Mesenchymal stem cell (in vitro differentiated cells and primary cell): ENCODE data around the gene GLT6D1.

ENCODE experiments used
- DNase-seq: peaks from one replicate; pipeline ENCODE4 v3.0.0-alpha.2; 2013
- H2AFZ ChIP-seq: one replicate; pipeline ENCODE4 v1.6.1; 2013; ENCODE audit warnings: low read depth, mild to moderate bottlenecking, control low read depth, inconsistent platforms, low read length, moderate library complexity
- H2AK5ac ChIP-seq: 2 replicates; pipeline ENCODE4 v1.6.1; 2013; ENCODE audit warnings: low read length, moderate library complexity, mild to moderate bottlenecking, inconsistent platforms; ENCODE audit not compliant: severe bottlenecking
- H2BK120ac ChIP-seq: one replicate; pipeline ENCODE4 v1.6.1; 2013; ENCODE audit warnings: low read depth, mild to moderate bottlenecking, inconsistent platforms, low read length, moderate library complexity
- H2BK12ac ChIP-seq, 2 experiments: one replicate each; pipeline ENCODE4 v1.6.1; 2013; ENCODE audit warnings: inconsistent platforms in 2 of 2, low read length in 2 of 2, mild to moderate bottlenecking in 2 of 2, moderate library complexity in 2 of 2, control low read depth in 1 of 2
- H2BK15ac ChIP-seq: one replicate; pipeline ENCODE4 v1.6.1; 2013; ENCODE audit warnings: mild to moderate bottlenecking, low read depth, inconsistent platforms; ENCODE audit not compliant: poor library complexity, severe bottlenecking
- H2BK5ac ChIP-seq: 2 replicates; pipeline ENCODE4 v1.6.1; 2013; ENCODE audit warnings: low read depth, mild to moderate bottlenecking, low read length, control low read depth, inconsistent platforms; ENCODE audit not compliant: poor library complexity, severe bottlenecking
- H3K14ac ChIP-seq, 2 experiments: one replicate each; pipeline ENCODE4 v1.6.1; 2013; ENCODE audit warnings: inconsistent platforms in 2 of 2, low read length in 2 of 2, control low read depth in 1 of 2, mild to moderate bottlenecking in 1 of 2, moderate library complexity in 1 of 2
- H3K18ac ChIP-seq, 2 experiments: one replicate each; pipeline ENCODE4 v1.6.1; 2013; ENCODE audit warnings: inconsistent platforms in 2 of 2, low read length in 2 of 2, control low read depth in 1 of 2, low read depth in 1 of 2, mild to moderate bottlenecking in 1 of 2
- H3K23ac ChIP-seq, 2 experiments: one replicate each; pipeline ENCODE4 v1.6.1; 2013; ENCODE audit warnings: inconsistent platforms in 2 of 2, low read length in 2 of 2, mild to moderate bottlenecking in 2 of 2, moderate library complexity in 2 of 2, control low read depth in 1 of 2
- H3K27ac ChIP-seq: 2 replicates; pipeline ENCODE4 v1.5.1; 2013; ENCODE audit warnings: mild to moderate bottlenecking, moderate library complexity, low read length, control low read depth, inconsistent platforms; ENCODE audit not compliant: poor library complexity, severe bottlenecking
- H3K27me3 ChIP-seq, 2 experiments: 2 replicates each; pipeline versions ENCODE4 v1.6.1 to v1.7.0; 2013; ENCODE audit warnings: low read length in 2 of 2, mild to moderate bottlenecking in 2 of 2, moderate library complexity in 2 of 2, control low read depth in 1 of 2, inconsistent platforms in 1 of 2; ENCODE audit not compliant: control insufficient read depth in 1 of 2, insufficient read depth in 1 of 2
- H3K36me3 ChIP-seq, 2 experiments: 2 replicates each; pipeline versions ENCODE4 v1.6.1 to v1.7.0; 2013; ENCODE audit warnings: low read length in 2 of 2, control low read depth in 1 of 2, inconsistent platforms in 1 of 2, low read depth in 1 of 2, mild to moderate bottlenecking in 1 of 2; ENCODE audit not compliant: insufficient read depth in 2 of 2, control insufficient read depth in 1 of 2
- H3K4ac ChIP-seq, 2 experiments: one replicate each; pipeline ENCODE4 v1.6.1; 2013; ENCODE audit warnings: inconsistent platforms in 2 of 2, low read length in 2 of 2, mild to moderate bottlenecking in 2 of 2, moderate library complexity in 2 of 2, control low read depth in 1 of 2, low read depth in 1 of 2
- H3K4me1 ChIP-seq: 2 replicates; pipeline ENCODE4 v1.6.1; 2013; ENCODE audit warnings: low read depth, low read length, control low read depth; ENCODE audit not compliant: control insufficient read depth, insufficient read depth
- H3K4me2 ChIP-seq: 2 replicates; pipeline ENCODE4 v1.6.1; 2013; ENCODE audit warnings: low read length, mild to moderate bottlenecking, inconsistent platforms; ENCODE audit not compliant: poor library complexity, severe bottlenecking
- H3K4me3 ChIP-seq, 2 experiments: 2 replicates each; pipeline versions ENCODE4 v1.5.1 to v1.7.0; 2013; ENCODE audit warnings: low read length in 2 of 2, mild to moderate bottlenecking in 2 of 2, control low read depth in 1 of 2, low read depth in 1 of 2; ENCODE audit not compliant: insufficient read depth in 1 of 2
- H3K79me1 ChIP-seq: replicated peaks from 2 replicates; pipeline ENCODE4 v1.6.1; 2013; ENCODE audit warnings: mild to moderate bottlenecking, control low read depth, low read length, inconsistent platforms; ENCODE audit not compliant: poor library complexity, severe bottlenecking
- H3K9ac ChIP-seq: 2 replicates; pipeline ENCODE4 v1.7.0; 2013; ENCODE audit warnings: mild to moderate bottlenecking, low read length, moderate library complexity
- H3K9me3 ChIP-seq: 2 replicates; pipeline ENCODE4 v1.7.0; 2013; ENCODE audit warnings: mild to moderate bottlenecking, low read length; ENCODE audit not compliant: control insufficient read depth
- H4K8ac ChIP-seq: one replicate; pipeline ENCODE4 v1.6.1; 2013; ENCODE audit warnings: inconsistent platforms, mild to moderate bottlenecking, low read length, moderate library complexity
- H4K91ac ChIP-seq: one replicate; pipeline ENCODE4 v1.6.1; 2013; ENCODE audit warnings: mild to moderate bottlenecking, low read length, inconsistent platforms
- WGBS: methylation state at CpG from one replicate; pipeline ENCODE4 v1.1.7; 2013; ENCODE audit warnings: mixed read lengths; 5-methylcytosine and 5-hydroxymethylcytosine counted together

The GLT6D1 gene

GRCh38 chr9:135612437-135612836, 26.9 kb downstream of the GLT6D1 start:
- no peak overlapping the region for H4K8ac ChIP-seq
- no peaks in the 10 kb centered on the region for H3K36me3 ChIP-seq
- H3K4me2 ChIP-seq, result no peak overlapping the region
- H2AK5ac ChIP-seq, result no peak overlapping the region
- H3K79me1 ChIP-seq, result no peaks in the 10 kb centered on the region
- no peak overlapping the region for H2BK15ac ChIP-seq
- H4K91ac ChIP-seq, result no peak overlapping the region
- no peak for DNase-seq
- no peaks in the 10 kb centered on the region for H3K9me3 ChIP-seq
- no peak overlapping the region for H2AFZ ChIP-seq
- no peak overlapping the region for H3K9ac ChIP-seq
- 94% methylated on average over 8 of the region's 8 CpGs for WGBS
- no peak overlapping the region for H3K23ac ChIP-seq
- no peak overlapping the region for H3K18ac ChIP-seq
- no peak overlapping the region for H3K27ac ChIP-seq
- no peak overlapping the region for H3K14ac ChIP-seq
- H3K4me1 ChIP-seq, result peaks cover 3% of the 10 kb centered on the region
- no peak overlapping the region for H3K4me3 ChIP-seq
- no peak overlapping the region for H3K4ac ChIP-seq
- no peak overlapping the region for H2BK5ac ChIP-seq
- H3K27me3 ChIP-seq, result peaks cover 0 to 49% of the 10 kb centered on the region in 2 experiments
- no peak overlapping the region for H2BK120ac ChIP-seq
- no peak overlapping the region for H2BK12ac ChIP-seq

DNA sequence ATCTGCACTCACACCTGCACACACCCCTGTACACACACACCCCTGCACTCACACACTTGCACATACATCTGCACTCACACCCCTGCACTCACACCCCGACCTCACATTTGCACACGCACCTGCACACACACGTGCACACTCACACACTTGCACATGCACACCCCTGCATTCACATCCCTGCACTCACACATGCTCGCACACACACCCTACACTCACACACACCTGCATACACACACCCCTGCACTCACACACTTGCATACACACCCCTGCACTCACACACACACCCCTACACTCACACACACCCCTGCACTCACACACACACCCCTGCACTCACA, 27.5 kb downstream of the GLT6D1 start:
- Histone ChIP-seq H3K27ac (no peak overlapping the region), H3K18ac (no peak overlapping the region), H3K14ac (no peak overlapping the region), H2BK5ac (no peak overlapping the region), H3K4ac (no peak overlapping the region), H2BK12ac (no peak overlapping the region), H2AFZ (no peak overlapping the region), H3K4me3 (no peak overlapping the region), H3K4me2 (no peak overlapping the region), H2BK15ac (no peak overlapping the region), H3K36me3 (no peaks in the 10 kb centered on the region), H4K8ac (no peak overlapping the region), H3K9me3 (no peaks in the 10 kb centered on the region), H2BK120ac (no peak overlapping the region), H2AK5ac (no peak overlapping the region), H3K23ac (no peak overlapping the region), H3K27me3 (peaks cover 0 to 47% of the 10 kb centered on the region in 2 experiments), H3K79me1 (no peaks in the 10 kb centered on the region), H3K9ac (no peak overlapping the region), H3K4me1 (peaks cover 3% of the 10 kb centered on the region), H4K91ac (no peak overlapping the region)
- WGBS, result 29% methylated on average over 4 of the region's 4 CpGs
- DNase-seq, result no peak

DNA sequence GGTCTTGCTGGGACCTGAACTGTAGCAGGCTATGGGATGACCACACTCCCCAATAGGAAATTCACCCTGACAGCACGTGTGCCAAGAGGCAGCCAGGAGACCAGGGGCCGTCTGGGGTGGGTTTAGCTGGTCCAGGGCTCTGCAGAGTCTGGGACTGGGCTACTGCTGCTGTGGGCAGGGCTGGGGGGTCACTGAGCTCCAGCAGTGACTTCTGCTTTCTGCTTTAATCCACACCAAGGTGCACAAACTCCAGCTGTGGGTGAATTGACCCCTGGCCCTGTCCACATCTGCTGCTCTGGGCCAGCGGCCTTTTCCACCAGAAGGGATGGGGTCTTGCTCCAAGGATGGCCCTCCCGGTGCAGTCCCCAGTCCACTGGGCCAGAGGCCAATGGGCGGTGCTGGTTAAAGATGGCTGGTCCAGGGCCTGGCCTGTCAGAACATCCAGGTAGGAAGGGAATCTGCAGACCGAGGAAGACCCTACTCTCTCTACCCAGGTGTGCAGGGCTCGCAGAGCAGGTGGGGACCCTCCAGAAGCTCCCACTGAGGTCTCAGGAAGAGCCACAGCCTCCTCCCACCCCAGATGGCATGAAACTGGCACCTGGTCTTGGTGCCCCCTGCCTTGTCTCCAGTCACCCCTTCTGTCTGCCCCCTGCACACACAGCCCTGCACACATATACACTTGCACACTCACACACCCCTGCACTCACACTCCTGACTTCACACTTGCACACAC, 28.0 kb downstream of the GLT6D1 start:
- Histone ChIP-seq H3K9ac (no peak overlapping the region), H3K14ac (no peak overlapping the region), H2BK120ac (no peak overlapping the region), H3K79me1 (no peaks in the 10 kb centered on the region), H2AFZ (no peak overlapping the region), H2BK15ac (no peak overlapping the region), H3K9me3 (no peaks in the 10 kb centered on the region), H4K8ac (no peak overlapping the region), H2AK5ac (no peak overlapping the region), H3K4me3 (no peak overlapping the region), H4K91ac (no peak overlapping the region), H3K23ac (no peak overlapping the region), H3K27ac (no peak overlapping the region), H3K36me3 (no peaks in the 10 kb centered on the region), H3K4me2 (no peak overlapping the region), H3K4ac (no peak overlapping the region), H2BK12ac (no peak overlapping the region), H2BK5ac (no peak overlapping the region), H3K4me1 (peaks cover 3% of the 10 kb centered on the region), H3K18ac (no peak overlapping the region), H3K27me3 (peaks cover 0 to 43% of the 10 kb centered on the region in 2 experiments)
- 86% methylated on average over 6 of the region's 7 CpGs for WGBS
- DNase-seq, result no peak

DNA sequence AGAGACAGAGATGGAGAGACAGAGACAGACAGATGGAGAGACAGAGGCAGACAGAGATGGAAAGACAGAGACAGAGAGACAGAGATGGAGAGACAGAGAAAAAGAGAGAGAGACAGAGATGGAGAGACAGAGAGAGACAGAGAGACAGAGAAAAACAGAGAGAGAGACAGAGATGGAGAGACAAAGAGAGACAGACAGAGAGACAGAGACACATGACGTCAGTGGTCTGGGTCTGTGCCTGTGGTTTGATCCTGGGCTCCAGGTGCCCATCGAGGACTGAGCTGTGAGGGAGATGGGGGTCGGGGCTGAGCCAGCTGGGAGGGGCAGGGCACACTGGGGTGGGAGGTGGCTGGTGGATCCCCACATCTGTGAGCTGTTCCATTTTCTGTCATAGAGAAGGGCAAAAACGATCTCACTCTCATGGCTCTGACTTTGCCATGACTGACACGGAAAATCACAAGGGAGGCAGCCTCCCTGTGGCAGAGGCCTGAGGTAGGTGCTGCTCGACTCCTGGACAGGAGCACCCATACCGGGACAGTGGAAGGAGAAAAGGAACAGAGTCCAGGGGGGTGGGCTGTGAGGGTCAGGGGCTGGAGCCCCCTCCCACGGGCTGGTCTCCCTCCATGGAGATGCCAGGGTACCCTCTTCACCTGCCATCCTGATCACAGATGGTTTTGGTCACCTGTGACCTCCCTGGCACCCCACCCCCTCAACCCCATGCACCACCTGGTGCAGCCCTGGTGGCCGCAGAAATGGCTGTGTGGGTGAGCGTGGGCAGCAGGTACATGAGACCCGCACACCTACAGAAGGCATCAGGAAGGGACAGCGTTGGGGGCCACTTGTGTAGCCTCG, 28.8 kb downstream of the GLT6D1 start:
- Histone ChIP-seq H3K4me1 (peaks cover 3% of the 10 kb centered on the region), H4K91ac (no peak overlapping the region), H3K14ac (no peak overlapping the region), H3K9ac (no peak overlapping the region), H2AK5ac (no peak overlapping the region), H3K23ac (no peak overlapping the region), H3K79me1 (no peaks in the 10 kb centered on the region), H3K27me3 (peaks cover 0 to 38% of the 10 kb centered on the region in 2 experiments), H3K36me3 (no peaks in the 10 kb centered on the region), H2BK120ac (no peak overlapping the region), H3K18ac (no peak overlapping the region), H2BK12ac (no peak overlapping the region), H3K27ac (no peak overlapping the region), H3K4ac (no peak overlapping the region), H3K4me2 (no peak overlapping the region), H3K9me3 (no peaks in the 10 kb centered on the region), H2AFZ (no peak overlapping the region), H3K4me3 (no peak overlapping the region), H2BK15ac (no peak overlapping the region), H4K8ac (no peak overlapping the region), H2BK5ac (no peak overlapping the region)
- WGBS, result 76% methylated on average over 13 of the region's 13 CpGs
- no peak for DNase-seq
